ENCODE measurements around the gene AMMECR1.
A peak's percentile ranks its signal among the peaks of the same experiment; 100 is the strongest.

Gene AMMECR1

GRCh38 chrX:110146521-110146920 lies 171.4 kb downstream of the AMMECR1 start:
- no peaks in the 10 kb centered on the region for H3K27me3 ChIP-seq (ENCODE audit: insufficient read depth, insufficient read length)
- no peaks in the 10 kb centered on the region for H3K9me3 ChIP-seq (ENCODE audit: insufficient read depth, low read length)

GRCh38 chrX:110145854-110146253 lies 172.0 kb downstream of the AMMECR1 start:
- Histone ChIP-seq H3K4me3 (ENCODE audit: insufficient read length, low read depth) (no peak overlapping the region), H3K36me3 (ENCODE audit: insufficient read depth, insufficient read length, low read length) (peaks cover 6% of the 10 kb centered on the region), H3K4me1 (ENCODE audit: insufficient read depth, insufficient read length) (no peaks in the 10 kb centered on the region), H3K27me3 (ENCODE audit: insufficient read depth, insufficient read length) (no peaks in the 10 kb centered on the region), H3K9me3 (ENCODE audit: insufficient read depth, low read length) (no peaks in the 10 kb centered on the region), H3K9ac (ENCODE audit: insufficient read length, low read depth) (no peak overlapping the region)
- TF ChIP-seq SUZ12 (IDR thresholded peaks at IDR 0.05; ENCODE audit: extremely low read depth, insufficient read depth, insufficient read length) = no peak
- TF ChIP-seq ZNF274 (IDR thresholded peaks at IDR 0.05; ENCODE audit: low read depth, low read length) = no peak
- TF ChIP-seq YY1 (IDR thresholded peaks at IDR 0.05; ENCODE audit: insufficient read depth, insufficient read length) = no peak
- no peak for DNase-seq (ENCODE audit: low read depth, low spot score)

More at GRCh38 chrX:110146521-110146920, 171.4 kb downstream of the AMMECR1 start:
- peak; percentile 18 for DNase-seq (ENCODE audit: low read depth, low spot score)
- no peaks in the 10 kb centered on the region for H3K4me1 ChIP-seq (ENCODE audit: insufficient read depth, insufficient read length)
- H3K36me3 ChIP-seq (ENCODE audit: insufficient read depth, insufficient read length, low read length) = peaks cover 6% of the 10 kb centered on the region
- TF ChIP-seq SUZ12 (IDR thresholded peaks at IDR 0.05; ENCODE audit: extremely low read depth, insufficient read depth, insufficient read length) (no peak), ZNF274 (IDR thresholded peaks at IDR 0.05; ENCODE audit: low read depth, low read length) (no peak), YY1 (IDR thresholded peaks at IDR 0.05; ENCODE audit: insufficient read depth, insufficient read length) (no peak)
- H3K9ac ChIP-seq (ENCODE audit: insufficient read length, low read depth) = no peak overlapping the region
- H3K4me3 ChIP-seq (ENCODE audit: insufficient read length, low read depth) = no peak overlapping the region

- H3K9ac ChIP-seq (ENCODE audit: insufficient read length, low read depth) = no peak overlapping the region
- no peak overlapping the region for H3K4me3 ChIP-seq (ENCODE audit: insufficient read length, low read depth)
- no peak for TF ChIP-seq ZNF274 (IDR thresholded peaks at IDR 0.05; ENCODE audit: low read depth, low read length)
- no peak for TF ChIP-seq YY1 (IDR thresholded peaks at IDR 0.05; ENCODE audit: insufficient read depth, insufficient read length)
- TF ChIP-seq SUZ12 (IDR thresholded peaks at IDR 0.05; ENCODE audit: extremely low read depth, insufficient read depth, insufficient read length) = no peak
- no peak for DNase-seq (ENCODE audit: low read depth, low spot score)
- no peaks in the 10 kb centered on the region for H3K27me3 ChIP-seq (ENCODE audit: insufficient read depth, insufficient read length)
- peaks cover 6% of the 10 kb centered on the region for H3K36me3 ChIP-seq (ENCODE audit: insufficient read depth, insufficient read length, low read length)
- no peaks in the 10 kb centered on the region for H3K4me1 ChIP-seq (ENCODE audit: insufficient read depth, insufficient read length)
- no peaks in the 10 kb centered on the region for H3K9me3 ChIP-seq (ENCODE audit: insufficient read depth, low read length)
Observed at GRCh38 chrX:110145311-110145710, 172.6 kb downstream of the AMMECR1 start.
